RWPE2 (cell line): Measurements from ENCODE around the gene CTBS.

Experiments used
- ATAC-seq: fragments of 200-7000 bp; cut with Tn5 transposase; 3 replicates; pipeline ENCODE4 v1.9.1; 2021; ENCODE audit warnings: low read depth
- DNase-seq: peaks from one replicate; pipeline ENCODE4 v3.0.0-alpha.2; 2020; ENCODE audit warnings: low spot score
- H3K27ac ChIP-seq: fragments of 450-650 bp; 2 replicates; pipeline ENCODE4 v1.5.1; 2017; ENCODE audit warnings: mild to moderate bottlenecking; ENCODE audit not compliant: poor library complexity, severe bottlenecking
- H3K27me3 ChIP-seq: fragments of 250-450 bp; sonication (Bioruptor Pico); 2 replicates; pipeline ENCODE4 v1.5.1; 2021; ENCODE audit warnings: mild to moderate bottlenecking, moderate library complexity; ENCODE audit not compliant: insufficient read depth, poor library complexity, severe bottlenecking
- H3K36me3 ChIP-seq: fragments of 250-450 bp; sonication (Bioruptor Pico); 2 replicates; pipeline ENCODE4 v1.5.1; 2020; ENCODE audit warnings: low read depth, mild to moderate bottlenecking, moderate library complexity
- H3K4me1 ChIP-seq: fragments of 250-450 bp; sonication (Bioruptor Pico); 2 replicates; pipeline ENCODE4 v1.5.1; 2021; ENCODE audit warnings: mild to moderate bottlenecking, moderate library complexity; ENCODE audit not compliant: insufficient read depth, poor library complexity, severe bottlenecking
- H3K4me3 ChIP-seq: fragments of 250-450 bp; sonication (Bioruptor Pico); 2 replicates; pipeline ENCODE4 v1.5.1; 2021; ENCODE audit warnings: mild to moderate bottlenecking, moderate library complexity; ENCODE audit not compliant: severe bottlenecking
- H3K9me3 ChIP-seq: fragments of 250-450 bp; sonication (Bioruptor Pico); 2 replicates; pipeline ENCODE4 v1.5.1; 2021; ENCODE audit warnings: mild to moderate bottlenecking, moderate library complexity; ENCODE audit not compliant: severe bottlenecking
- TF ChIP-seq, protein P1 (sequence below): fragments of 450-650 bp; IDR thresholded peaks from one replicate; pipeline ENCODE4 v1.5.1; 2017; ENCODE audit warnings: mild to moderate bottlenecking, moderate library complexity; ENCODE audit not compliant: poor library complexity, severe bottlenecking

CTBS gene

DNA sequence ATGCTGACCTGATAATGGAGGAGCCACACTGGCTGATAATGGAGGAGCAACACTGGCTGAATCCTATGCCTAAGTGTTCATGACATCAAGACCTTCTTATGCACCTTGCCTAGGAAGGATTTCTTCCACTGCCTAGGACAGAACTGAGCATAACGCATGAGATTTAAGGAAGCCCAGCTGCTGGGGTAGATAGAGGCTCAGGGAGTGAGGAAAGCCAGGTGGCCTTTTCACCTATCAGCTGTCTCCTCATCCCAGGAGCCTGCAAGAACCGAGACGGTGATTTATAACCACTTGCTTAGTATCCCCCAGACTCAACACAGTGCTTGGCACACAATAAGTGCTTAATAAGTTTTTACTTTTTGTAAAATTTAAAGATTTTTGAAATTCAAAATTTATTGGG is 7.4 kb upstream of the CTBS start:
- TF ChIP-seq, protein P1, sequence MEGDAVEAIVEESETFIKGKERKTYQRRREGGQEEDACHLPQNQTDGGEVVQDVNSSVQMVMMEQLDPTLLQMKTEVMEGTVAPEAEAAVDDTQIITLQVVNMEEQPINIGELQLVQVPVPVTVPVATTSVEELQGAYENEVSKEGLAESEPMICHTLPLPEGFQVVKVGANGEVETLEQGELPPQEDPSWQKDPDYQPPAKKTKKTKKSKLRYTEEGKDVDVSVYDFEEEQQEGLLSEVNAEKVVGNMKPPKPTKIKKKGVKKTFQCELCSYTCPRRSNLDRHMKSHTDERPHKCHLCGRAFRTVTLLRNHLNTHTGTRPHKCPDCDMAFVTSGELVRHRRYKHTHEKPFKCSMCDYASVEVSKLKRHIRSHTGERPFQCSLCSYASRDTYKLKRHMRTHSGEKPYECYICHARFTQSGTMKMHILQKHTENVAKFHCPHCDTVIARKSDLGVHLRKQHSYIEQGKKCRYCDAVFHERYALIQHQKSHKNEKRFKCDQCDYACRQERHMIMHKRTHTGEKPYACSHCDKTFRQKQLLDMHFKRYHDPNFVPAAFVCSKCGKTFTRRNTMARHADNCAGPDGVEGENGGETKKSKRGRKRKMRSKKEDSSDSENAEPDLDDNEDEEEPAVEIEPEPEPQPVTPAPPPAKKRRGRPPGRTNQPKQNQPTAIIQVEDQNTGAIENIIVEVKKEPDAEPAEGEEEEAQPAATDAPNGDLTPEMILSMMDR, result no peak
- DNase-seq, result no peak
- Histone ChIP-seq H3K36me3 (no peaks in the 10 kb centered on the region), H3K4me1 (peaks cover 4% of the 10 kb centered on the region), H3K4me3 (no peak overlapping the region), H3K27me3 (no peaks in the 10 kb centered on the region), H3K9me3 (no peaks in the 10 kb centered on the region), H3K27ac (no peak overlapping the region)
- no peak for ATAC-seq

- no peak overlapping the region for H3K27ac ChIP-seq
- no peaks in the 10 kb centered on the region for H3K27me3 ChIP-seq
- H3K9me3 ChIP-seq, result no peaks in the 10 kb centered on the region
- no peak for ATAC-seq
- peaks cover 2% of the 10 kb centered on the region; the same call in 1 of the 2 replicates for H3K36me3 ChIP-seq
- TF ChIP-seq, protein P1, result no peak
- peak overlapping the region; percentile 61 for H3K4me3 ChIP-seq
- H3K4me1 ChIP-seq, result peaks cover 17% of the 10 kb centered on the region
- DNase-seq, result no peak
These were observed 696 bp upstream of the CTBS start for GRCh38 chr1:84574936-84575335.

- Histone ChIP-seq H3K4me3 (peak overlapping the region; percentile 61), H3K9me3 (no peaks in the 10 kb centered on the region), H3K36me3 (peaks cover 5% of the 10 kb centered on the region; the same call in 1 of the 2 replicates), H3K4me1 (peaks cover 17% of the 10 kb centered on the region), H3K27me3 (no peaks in the 10 kb centered on the region), H3K27ac (peak overlapping the region; percentile 79)
- ATAC-seq, result 0 out of 3 replicates have a peak, but pooled peaks have one; percentile 2
- TF ChIP-seq, protein P1, result no peak
- DNase-seq, result no peak
These were observed 716 bp downstream of the CTBS start for GRCh38 chr1:84573481-84573966.

- Histone ChIP-seq H3K9me3 (no peaks in the 10 kb centered on the region), H3K4me3 (no peak overlapping the region), H3K36me3 (peaks cover 7% of the 10 kb centered on the region; the same call in 1 of the 2 replicates), H3K4me1 (peaks cover 17% of the 10 kb centered on the region), H3K27me3 (no peaks in the 10 kb centered on the region), H3K27ac (no peak overlapping the region)
- ATAC-seq, result no peak
- DNase-seq, result no peak
- TF ChIP-seq, protein P1, result no peak
These were observed 3.1 kb downstream of the CTBS start for GRCh38 chr1:84571150-84571535.

GRCh38 chr1:84570436-84571149 is 3.6 kb downstream of the CTBS start:
- Histone ChIP-seq H3K36me3 (peaks cover 11% of the 10 kb centered on the region; the same call in 1 of the 2 replicates), H3K4me1 (peaks cover 17% of the 10 kb centered on the region)
- no peak for ATAC-seq

More at GRCh38 chr1:84570436-84571149, 3.6 kb downstream of the CTBS start:
- Histone ChIP-seq H3K9me3 (no peaks in the 10 kb centered on the region), H3K27me3 (no peaks in the 10 kb centered on the region), H3K4me3 (no peak overlapping the region), H3K27ac (no peak overlapping the region)
- no peak for DNase-seq
- TF ChIP-seq, protein P1, result no peak
